ENCODE measurements around the gene PUSL1.

DNA sequence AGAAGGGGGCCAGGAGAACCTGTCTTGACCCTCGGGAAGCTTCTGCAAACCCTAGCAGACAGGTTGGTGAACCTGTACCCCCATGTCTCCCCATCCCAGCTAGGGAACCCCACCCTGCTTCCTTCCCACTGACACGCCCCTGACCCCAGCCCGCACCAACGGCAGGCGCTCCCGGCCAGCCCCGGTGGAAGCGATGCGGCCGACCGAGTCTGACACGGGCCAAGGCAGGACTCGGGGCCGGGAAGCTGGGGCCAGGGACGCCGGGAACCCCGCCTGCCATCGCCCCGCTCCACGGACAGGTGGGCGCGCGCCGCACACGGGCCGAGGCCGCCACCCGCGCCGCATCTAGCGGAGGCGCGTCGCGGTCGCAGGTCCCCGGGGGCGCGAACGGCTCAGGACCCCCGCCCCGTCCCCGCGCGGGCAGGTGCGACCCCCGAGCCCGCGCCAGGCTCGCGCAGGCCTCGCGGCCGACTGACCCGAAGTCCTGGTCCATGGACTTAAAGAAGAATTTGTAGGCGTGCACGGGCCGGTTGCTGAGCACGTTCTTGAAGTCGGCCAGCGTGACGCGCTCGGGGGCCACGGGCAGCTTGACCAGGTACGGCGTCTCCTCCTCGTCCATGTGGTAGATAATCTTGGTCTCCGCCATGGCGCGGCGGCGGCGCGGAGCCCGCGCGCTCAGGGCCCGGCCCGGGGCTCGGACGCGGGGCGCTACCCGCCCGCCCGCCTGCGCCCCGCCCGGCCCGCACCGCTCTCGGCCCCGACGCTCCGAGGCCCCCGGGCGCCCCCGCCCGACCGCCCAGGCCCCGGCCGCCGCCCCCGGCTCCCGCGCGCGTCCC is 40.2 kb downstream of the PUSL1 start:
- TF ChIP-seq FOXM1 (IDR thresholded peaks at IDR 0.05; ENCODE audit: borderline replicate concordance) = no peak
- TF ChIP-seq LEF1 (IDR thresholded peaks at IDR 0.05; ENCODE audit: borderline replicate concordance) = no peak; the same call in 1 of the 2 replicates
- TF ChIP-seq HDGF (IDR thresholded peaks at IDR 0.05; ENCODE audit: borderline replicate concordance) = no peak
- no peak for TF ChIP-seq BHLHE40 (IDR thresholded peaks at IDR 0.05; ENCODE audit: borderline replicate concordance)
- TF ChIP-seq ZNF384 (IDR thresholded peaks at IDR 0.05) = no peak

All from HEK293T (cell line).